ENCODE data around the gene HEMK1. TPM values are rescaled to one million over a fixed set of nuclear protein-coding genes. Genes with fewer than 3 reads are reported as not detected.

HEMK1 gene
- total RNA-seq, 3 donors from 2014 or later: 6.1 to 10.7 (median 9.2) TPM

GRCh38 chr3:50604628-50605588 lies 35.6 kb downstream of the HEMK1 start:
- no peaks in the 10 kb centered on the region for H3K27me3 ChIP-seq
- H3K9me3 ChIP-seq: no peaks in the 10 kb centered on the region
- DNase-seq (ENCODE audit: low spot score in 2 of 2): peak; percentile 86 to 89
- peak overlapping the region; percentile 98 to 99 for H3K27ac ChIP-seq
- TF ChIP-seq POLR2A (IDR thresholded peaks at IDR 0.05): no peak
- peak in 1 of 3 donors; percentile 21 for TF ChIP-seq CTCF (IDR thresholded peaks at IDR 0.05)
- peak; percentile 43 to 72 (median 46) for TF ChIP-seq POLR2AphosphoS5 (IDR thresholded peaks at IDR 0.05)
- intact Hi-C loops (cut with DNase I; ENCODE audit: low total_unique reads): no loop called here
- no peaks in the 10 kb centered on the region for H3K36me3 ChIP-seq
- peaks cover 38 to 95% of the 10 kb centered on the region in 2 donors for H3K4me1 ChIP-seq
- no peak overlapping the region for H3K4me3 ChIP-seq

DNA sequence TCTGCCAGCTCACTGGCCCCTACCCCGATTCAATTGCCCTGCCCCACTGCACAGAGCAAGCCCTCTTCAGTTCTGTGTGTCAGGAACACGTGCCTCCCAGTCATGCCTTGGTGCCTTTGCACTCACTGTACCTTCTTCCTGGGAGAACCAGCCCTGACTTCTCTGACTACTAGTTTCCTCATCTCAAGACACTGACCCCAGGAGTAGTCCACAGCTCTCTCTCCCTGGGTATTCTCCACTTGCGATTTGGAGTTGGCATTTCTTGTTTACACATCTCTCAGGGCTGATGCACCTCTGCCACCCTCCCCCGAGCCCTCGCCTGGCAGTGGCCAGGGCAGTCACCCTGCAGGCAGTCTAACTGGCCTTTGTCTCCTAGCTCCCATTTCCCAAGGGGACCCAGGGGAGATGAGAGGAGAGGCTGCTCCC lies 36.6 kb downstream of the HEMK1 start:
- Histone ChIP-seq H3K9me3 (no peaks in the 10 kb centered on the region), H3K4me3 (no peak overlapping the region), H3K27ac (peak overlapping the region; percentile 98 to 99), H3K27me3 (no peaks in the 10 kb centered on the region), H3K4me1 (peaks cover 32 to 91% of the 10 kb centered on the region in 2 donors), H3K36me3 (no peaks in the 10 kb centered on the region)
- no peak for DNase-seq (ENCODE audit: low spot score in 2 of 2)
- no peak for TF ChIP-seq CTCF (IDR thresholded peaks at IDR 0.05)
- no peak for TF ChIP-seq POLR2AphosphoS5 (IDR thresholded peaks at IDR 0.05)
- TF ChIP-seq POLR2A (IDR thresholded peaks at IDR 0.05): no peak
- intact Hi-C loops (cut with DNase I; ENCODE audit: low total_unique reads): no loop called here

DNA sequence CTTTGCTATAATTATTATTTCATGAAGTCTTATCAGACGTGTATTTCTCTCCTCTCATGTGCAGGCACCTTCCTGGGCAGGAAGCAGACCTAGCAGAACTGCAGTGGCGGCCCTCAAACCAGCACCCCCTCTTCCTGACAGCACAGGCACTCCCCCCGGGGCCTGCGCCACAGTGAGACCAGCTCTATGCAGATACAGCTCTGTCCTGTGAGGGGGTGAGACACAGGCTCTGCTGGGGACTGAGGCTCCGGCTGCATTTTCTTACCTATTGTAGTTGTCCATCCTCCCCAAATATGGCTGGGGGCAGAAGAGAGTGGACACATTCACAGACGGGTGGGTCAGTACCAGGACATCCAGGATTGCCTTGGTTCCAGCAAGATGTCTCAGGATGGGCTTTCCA lies 37.3 kb downstream of the HEMK1 start:
- Histone ChIP-seq H3K4me3 (no peak overlapping the region), H3K9me3 (no peaks in the 10 kb centered on the region), H3K27me3 (no peaks in the 10 kb centered on the region), H3K27ac (peak overlapping the region; percentile 98 to 99), H3K4me1 (peaks cover 32 to 85% of the 10 kb centered on the region in 2 donors), H3K36me3 (no peaks in the 10 kb centered on the region)
- DNase-seq (ENCODE audit: low spot score in 2 of 2): no peak
- intact Hi-C loops (cut with DNase I; ENCODE audit: low total_unique reads): no loop called here
- TF ChIP-seq POLR2AphosphoS5 (IDR thresholded peaks at IDR 0.05): no peak
- TF ChIP-seq CTCF (IDR thresholded peaks at IDR 0.05): no peak
- no peak for TF ChIP-seq POLR2A (IDR thresholded peaks at IDR 0.05)

GRCh38 chr3:50607271-50608091 lies 38.2 kb downstream of the HEMK1 start:
- Histone ChIP-seq H3K27ac (peak overlapping the region; percentile 98 to 99), H3K9me3 (no peaks in the 10 kb centered on the region), H3K4me3 (peak overlapping the region in 1 of 3 donors; percentile 95), H3K27me3 (no peaks in the 10 kb centered on the region), H3K36me3 (no peaks in the 10 kb centered on the region), H3K4me1 (peaks cover 29 to 76% of the 10 kb centered on the region in 2 donors)
- peak; percentile 81 for DNase-seq (ENCODE audit: low spot score in 2 of 2)
- TF ChIP-seq POLR2A (IDR thresholded peaks at IDR 0.05) (no peak), POLR2AphosphoS5 (IDR thresholded peaks at IDR 0.05) (peak in 2 of 3 donors; percentile 28 to 42)
- intact Hi-C loops (cut with DNase I; ENCODE audit: low total_unique reads): no loop called here

DNA sequence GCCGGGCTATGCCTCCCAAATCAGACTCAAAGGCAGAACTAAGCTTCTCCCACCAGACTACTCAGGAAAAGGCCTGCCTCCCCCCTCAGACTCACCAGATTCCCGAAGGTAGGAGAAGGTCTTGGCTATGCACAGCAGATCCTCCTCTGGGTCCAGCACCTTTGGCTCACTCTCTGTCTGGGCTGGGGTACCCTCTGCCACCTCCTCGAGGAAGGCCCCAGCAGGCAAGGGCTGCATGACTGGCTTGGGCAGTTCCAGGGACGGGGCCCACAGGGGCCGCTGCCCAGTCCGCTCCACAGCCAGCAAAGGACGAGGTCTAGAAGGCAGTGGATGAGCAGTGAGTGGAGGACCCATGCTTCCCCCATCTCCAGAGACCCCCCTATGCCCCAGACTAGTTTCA lies 39.0 kb downstream of the HEMK1 start:
- H3K27ac ChIP-seq: peak overlapping the region; percentile 98 to 99
- H3K36me3 ChIP-seq: no peaks in the 10 kb centered on the region
- TF ChIP-seq POLR2AphosphoS5 (IDR thresholded peaks at IDR 0.05) (no peak), POLR2A (IDR thresholded peaks at IDR 0.05) (no peak), CTCF (IDR thresholded peaks at IDR 0.05) (no peak)
- H3K4me3 ChIP-seq: peak overlapping the region in 1 of 3 donors; percentile 95
- intact Hi-C loops (cut with DNase I; ENCODE audit: low total_unique reads): no loop called here
- no peak for DNase-seq (ENCODE audit: low spot score in 2 of 2)
- peaks cover 21 to 69% of the 10 kb centered on the region in 2 donors for H3K4me1 ChIP-seq
- no peaks in the 10 kb centered on the region for H3K27me3 ChIP-seq
- no peaks in the 10 kb centered on the region for H3K9me3 ChIP-seq

Measured in breast epithelium (tissue), 4 donors.